Endodermal cell (in vitro differentiated cells): ENCODE measurements around the gene UGT2B7. TPM values are rescaled to one million over a fixed set of nuclear protein-coding genes. Genes with fewer than 3 reads are reported as not detected.
A peak's percentile ranks its signal among the peaks of the same experiment; 100 is the strongest.

Source experiments
- DNase-seq: peaks from one replicate; pipeline ENCODE4 v3.0.0-alpha.2; 2017
- H3K27ac ChIP-seq: 2 replicates; pipeline ENCODE4 v1.5.1; 2013; ENCODE audit warnings: mild to moderate bottlenecking, low read depth, low read length, moderate library complexity
- H3K27me3 ChIP-seq: 2 replicates; pipeline ENCODE4 v1.6.1; 2013; ENCODE audit warnings: mild to moderate bottlenecking, low read length, moderate library complexity; ENCODE audit not compliant: insufficient read depth, control insufficient read depth, poor library complexity, severe bottlenecking
- H3K36me3 ChIP-seq: 2 replicates; pipeline ENCODE4 v1.7.0; 2013; ENCODE audit warnings: mild to moderate bottlenecking, low read length, moderate library complexity; ENCODE audit not compliant: control insufficient read depth, insufficient read depth
- H3K4me1 ChIP-seq: one replicate; pipeline ENCODE4 v1.7.0; 2013; ENCODE audit warnings: low read length; ENCODE audit not compliant: control insufficient read depth, insufficient read depth
- H3K4me3 ChIP-seq: 2 replicates; pipeline ENCODE4 v1.5.1; 2013; ENCODE audit warnings: mild to moderate bottlenecking, low read length, moderate library complexity
- H3K9ac ChIP-seq: 2 replicates; pipeline ENCODE4 v1.6.1; 2013; ENCODE audit warnings: mild to moderate bottlenecking, low read length, moderate library complexity; ENCODE audit not compliant: poor library complexity, severe bottlenecking; ENCODE audit errors: extremely low read depth
- H3K9me3 ChIP-seq: 2 replicates; pipeline ENCODE4 v1.6.1; 2013; ENCODE audit warnings: mild to moderate bottlenecking, low read length, moderate library complexity; ENCODE audit not compliant: control insufficient read depth
- H3K27ac Mint-ChIP-seq: 2 replicates; pipeline ENCODE4 v1.8.0; 2020; ENCODE audit warnings: mixed read lengths
- H3K27me3 Mint-ChIP-seq: 2 replicates; pipeline ENCODE4 v1.8.0; 2021; ENCODE audit warnings: mild to moderate bottlenecking, mixed read lengths; ENCODE audit not compliant: insufficient read depth
- H3K36me3 Mint-ChIP-seq: 2 replicates; pipeline ENCODE4 v1.8.0; 2020; ENCODE audit warnings: low read depth, mixed read lengths
- H3K4me1 Mint-ChIP-seq: 2 replicates; pipeline ENCODE4 v1.8.0; 2020; ENCODE audit warnings: mixed read lengths
- H3K4me3 Mint-ChIP-seq: 2 replicates; pipeline ENCODE4 v1.8.0; 2020; ENCODE audit warnings: mild to moderate bottlenecking, moderate library complexity, mixed read lengths
- H3K9me3 Mint-ChIP-seq: 2 replicates; pipeline ENCODE4 v1.8.0; 2020; ENCODE audit warnings: mild to moderate bottlenecking, mixed read lengths
- whole genome bisulfite sequencing, 2 experiments: methylation state at CpG; one replicate each; pipeline versions ENCODE4 v1.1.5 to v1.1.7; 2013; ENCODE audit warnings: missing lambda C conversion rate in 2 of 2, mixed read lengths in 1 of 2; ENCODE audit not compliant: insufficient coverage in 1 of 2, insufficient read length in 1 of 2; 5-methylcytosine and 5-hydroxymethylcytosine counted together
- total RNA-seq, 2 donors: library from RNA; stranded (reverse); fragmentation: NEBNext Ultra II Directional in 1 of 2; extraction: Animal tissue kit (Norgen Biotek cat#: 25700) in 1 of 2; gene quantifications; 2 replicates in 1 of 2; 3 replicates in 1 of 2; pipeline ENCODE4 v1.2.1, GENCODE V29; 2021
- TF ChIP-seq, protein P1 (sequence below): fragments of 200-600 bp; sonication (generic); conservative IDR thresholded peaks from 2 replicates; pipeline ENCODE4 v1.5.0; 2021; ENCODE audit warnings: antibody characterized with exemption, mild to moderate bottlenecking

UGT2B7 gene
- total RNA-seq, 2 donors from 2014 or later: not detected

GRCh38 chr4:69058410-69059059, 37.7 kb upstream of the UGT2B7 start:
- Histone ChIP-seq H3K9me3 (no peaks in the 10 kb centered on the region), H3K27me3 (peaks cover 15% of the 10 kb centered on the region), H3K27ac (peak overlapping the region; percentile 64), H3K4me3 (no peak overlapping the region), H3K36me3 (no peaks in the 10 kb centered on the region), H3K4me1 (no peaks in the 10 kb centered on the region), H3K9ac (no peak overlapping the region)
- Mint-ChIP-seq H3K4me1 (peaks cover 14% of the 10 kb centered on the region), H3K4me3 (no peak overlapping the region), H3K36me3 (no peaks in the 10 kb centered on the region), H3K27ac (no peak overlapping the region), H3K27me3 (peaks cover 11% of the 10 kb centered on the region), H3K9me3 (no peaks in the 10 kb centered on the region)
- WGBS, 2 experiments: 63 to 80% methylated on average over 5 to 6 of the region's 6 CpGs
- DNase-seq: no peak
- TF ChIP-seq, protein P1, sequence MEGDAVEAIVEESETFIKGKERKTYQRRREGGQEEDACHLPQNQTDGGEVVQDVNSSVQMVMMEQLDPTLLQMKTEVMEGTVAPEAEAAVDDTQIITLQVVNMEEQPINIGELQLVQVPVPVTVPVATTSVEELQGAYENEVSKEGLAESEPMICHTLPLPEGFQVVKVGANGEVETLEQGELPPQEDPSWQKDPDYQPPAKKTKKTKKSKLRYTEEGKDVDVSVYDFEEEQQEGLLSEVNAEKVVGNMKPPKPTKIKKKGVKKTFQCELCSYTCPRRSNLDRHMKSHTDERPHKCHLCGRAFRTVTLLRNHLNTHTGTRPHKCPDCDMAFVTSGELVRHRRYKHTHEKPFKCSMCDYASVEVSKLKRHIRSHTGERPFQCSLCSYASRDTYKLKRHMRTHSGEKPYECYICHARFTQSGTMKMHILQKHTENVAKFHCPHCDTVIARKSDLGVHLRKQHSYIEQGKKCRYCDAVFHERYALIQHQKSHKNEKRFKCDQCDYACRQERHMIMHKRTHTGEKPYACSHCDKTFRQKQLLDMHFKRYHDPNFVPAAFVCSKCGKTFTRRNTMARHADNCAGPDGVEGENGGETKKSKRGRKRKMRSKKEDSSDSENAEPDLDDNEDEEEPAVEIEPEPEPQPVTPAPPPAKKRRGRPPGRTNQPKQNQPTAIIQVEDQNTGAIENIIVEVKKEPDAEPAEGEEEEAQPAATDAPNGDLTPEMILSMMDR: no peak

GRCh38 chr4:69060651-69061308, 35.5 kb upstream of the UGT2B7 start:
- Histone ChIP-seq H3K27me3 (peaks cover 15% of the 10 kb centered on the region), H3K9me3 (no peaks in the 10 kb centered on the region), H3K27ac (no peak overlapping the region), H3K4me3 (no peak overlapping the region), H3K4me1 (no peaks in the 10 kb centered on the region), H3K9ac (no peak overlapping the region), H3K36me3 (no peaks in the 10 kb centered on the region)
- no peaks in the 10 kb centered on the region for H3K36me3 Mint-ChIP-seq
- WGBS, 2 experiments: 82 to 100% methylated on average over 3 to 5 of the region's 5 CpGs
- H3K9me3 Mint-ChIP-seq: no peaks in the 10 kb centered on the region
- TF ChIP-seq, protein P1: peak; percentile 54
- no peak for DNase-seq
- H3K4me3 Mint-ChIP-seq: no peak overlapping the region
- H3K27me3 Mint-ChIP-seq: peaks cover 11% of the 10 kb centered on the region
- H3K27ac Mint-ChIP-seq: no peak overlapping the region
- peaks cover 14% of the 10 kb centered on the region for H3K4me1 Mint-ChIP-seq

DNA sequence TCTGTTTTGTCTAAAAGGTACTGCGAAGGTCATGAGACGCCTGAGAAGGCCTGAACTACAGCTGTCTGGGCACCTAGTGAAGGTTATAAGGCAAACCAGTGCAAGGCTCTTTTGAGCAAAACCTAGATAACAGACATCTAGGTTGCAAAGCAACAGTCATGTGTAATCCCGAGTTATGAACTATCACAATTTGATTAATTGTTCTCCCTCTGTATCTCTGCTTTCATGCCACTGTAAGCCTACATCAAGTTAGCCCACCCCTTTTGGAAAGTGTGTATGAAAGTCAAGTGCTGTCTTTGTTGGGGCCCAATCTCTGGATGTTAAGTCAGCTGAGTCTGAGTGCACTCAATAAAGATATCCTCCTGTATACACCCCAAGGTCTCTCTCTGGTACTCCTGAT, 31.9 kb upstream of the UGT2B7 start:
- WGBS, 2 experiments: 94 to 100% methylated on average over 3 of the region's 3 CpGs

More for the DNA sequence above, 31.9 kb upstream of the UGT2B7 start:
- Mint-ChIP-seq H3K27ac (no peak overlapping the region), H3K4me3 (no peak overlapping the region), H3K27me3 (peaks cover 4% of the 10 kb centered on the region), H3K9me3 (no peaks in the 10 kb centered on the region), H3K36me3 (no peaks in the 10 kb centered on the region), H3K4me1 (no peaks in the 10 kb centered on the region)
- Histone ChIP-seq H3K4me1 (no peaks in the 10 kb centered on the region), H3K27me3 (peaks cover 3% of the 10 kb centered on the region), H3K4me3 (no peak overlapping the region), H3K27ac (no peak overlapping the region), H3K9me3 (no peaks in the 10 kb centered on the region), H3K9ac (no peak overlapping the region), H3K36me3 (no peaks in the 10 kb centered on the region)
- no peak for DNase-seq
- TF ChIP-seq, protein P1: no peak
